ENCODE measurements around the gene F10.

- TF ChIP-seq POLR2A (IDR thresholded peaks at IDR 0.05): no peak
- TF ChIP-seq, protein P1, sequence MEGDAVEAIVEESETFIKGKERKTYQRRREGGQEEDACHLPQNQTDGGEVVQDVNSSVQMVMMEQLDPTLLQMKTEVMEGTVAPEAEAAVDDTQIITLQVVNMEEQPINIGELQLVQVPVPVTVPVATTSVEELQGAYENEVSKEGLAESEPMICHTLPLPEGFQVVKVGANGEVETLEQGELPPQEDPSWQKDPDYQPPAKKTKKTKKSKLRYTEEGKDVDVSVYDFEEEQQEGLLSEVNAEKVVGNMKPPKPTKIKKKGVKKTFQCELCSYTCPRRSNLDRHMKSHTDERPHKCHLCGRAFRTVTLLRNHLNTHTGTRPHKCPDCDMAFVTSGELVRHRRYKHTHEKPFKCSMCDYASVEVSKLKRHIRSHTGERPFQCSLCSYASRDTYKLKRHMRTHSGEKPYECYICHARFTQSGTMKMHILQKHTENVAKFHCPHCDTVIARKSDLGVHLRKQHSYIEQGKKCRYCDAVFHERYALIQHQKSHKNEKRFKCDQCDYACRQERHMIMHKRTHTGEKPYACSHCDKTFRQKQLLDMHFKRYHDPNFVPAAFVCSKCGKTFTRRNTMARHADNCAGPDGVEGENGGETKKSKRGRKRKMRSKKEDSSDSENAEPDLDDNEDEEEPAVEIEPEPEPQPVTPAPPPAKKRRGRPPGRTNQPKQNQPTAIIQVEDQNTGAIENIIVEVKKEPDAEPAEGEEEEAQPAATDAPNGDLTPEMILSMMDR (IDR thresholded peaks at IDR 0.05 in 8 of 11, conservative IDR thresholded peaks at IDR 0.05 in 3 of 11): no peak
These were observed 61.0 kb downstream of the F10 start for GRCh38 chr13:113183450-113184129.
